WERI-Rb-1 (cell line): ENCODE measurements around the gene OBP2A.

Source experiments
- DNase-seq: peaks from one replicate; pipeline ENCODE4 v3.0.0-alpha.2; 2020
- H3K27ac ChIP-seq: fragments of 250-450 bp; sonication (Bioruptor Pico); 2 replicates; pipeline ENCODE4 v1.5.1; 2020; ENCODE audit warnings: mild to moderate bottlenecking, moderate library complexity
- H3K27me3 ChIP-seq: fragments of 250-450 bp; sonication (Bioruptor Pico); 2 replicates; pipeline ENCODE4 v1.5.1; 2021; ENCODE audit warnings: mild to moderate bottlenecking, low read depth, moderate library complexity; ENCODE audit not compliant: insufficient read depth, severe bottlenecking
- H3K36me3 ChIP-seq: fragments of 250-450 bp; sonication (Bioruptor Pico); 2 replicates; pipeline ENCODE4 v1.5.1; 2020; ENCODE audit warnings: mild to moderate bottlenecking, moderate library complexity
- H3K4me3 ChIP-seq: 2 replicates; pipeline ENCODE4 v1.5.1; 2011; ENCODE audit warnings: low read depth, mild to moderate bottlenecking, control low read depth, low read length
- H3K9me3 ChIP-seq: fragments of 250-450 bp; sonication (Bioruptor Pico); 2 replicates; pipeline ENCODE4 v1.5.1; 2021; ENCODE audit warnings: mild to moderate bottlenecking, moderate library complexity; ENCODE audit not compliant: severe bottlenecking
- TF ChIP-seq, protein P1 (sequence below): IDR thresholded peaks from 2 replicates; pipeline ENCODE4 v1.5.1; 2011; ENCODE audit warnings: low read depth, mild to moderate bottlenecking, control low read depth, inconsistent platforms, low read length

OBP2A gene

GRCh38 chr9:135568026-135568425, 22.1 kb downstream of the OBP2A start:
- Histone ChIP-seq H3K4me3 (no peak overlapping the region), H3K9me3 (peaks cover 13% of the 10 kb centered on the region), H3K27ac (no peak overlapping the region), H3K27me3 (peaks cover 2% of the 10 kb centered on the region), H3K36me3 (no peaks in the 10 kb centered on the region)
- DNase-seq = no peak
- TF ChIP-seq, protein P1, sequence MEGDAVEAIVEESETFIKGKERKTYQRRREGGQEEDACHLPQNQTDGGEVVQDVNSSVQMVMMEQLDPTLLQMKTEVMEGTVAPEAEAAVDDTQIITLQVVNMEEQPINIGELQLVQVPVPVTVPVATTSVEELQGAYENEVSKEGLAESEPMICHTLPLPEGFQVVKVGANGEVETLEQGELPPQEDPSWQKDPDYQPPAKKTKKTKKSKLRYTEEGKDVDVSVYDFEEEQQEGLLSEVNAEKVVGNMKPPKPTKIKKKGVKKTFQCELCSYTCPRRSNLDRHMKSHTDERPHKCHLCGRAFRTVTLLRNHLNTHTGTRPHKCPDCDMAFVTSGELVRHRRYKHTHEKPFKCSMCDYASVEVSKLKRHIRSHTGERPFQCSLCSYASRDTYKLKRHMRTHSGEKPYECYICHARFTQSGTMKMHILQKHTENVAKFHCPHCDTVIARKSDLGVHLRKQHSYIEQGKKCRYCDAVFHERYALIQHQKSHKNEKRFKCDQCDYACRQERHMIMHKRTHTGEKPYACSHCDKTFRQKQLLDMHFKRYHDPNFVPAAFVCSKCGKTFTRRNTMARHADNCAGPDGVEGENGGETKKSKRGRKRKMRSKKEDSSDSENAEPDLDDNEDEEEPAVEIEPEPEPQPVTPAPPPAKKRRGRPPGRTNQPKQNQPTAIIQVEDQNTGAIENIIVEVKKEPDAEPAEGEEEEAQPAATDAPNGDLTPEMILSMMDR = no peak

- no peak for DNase-seq
- Histone ChIP-seq H3K27ac (no peak overlapping the region), H3K27me3 (peaks cover 2% of the 10 kb centered on the region), H3K4me3 (no peak overlapping the region), H3K9me3 (peaks cover 13% of the 10 kb centered on the region), H3K36me3 (no peaks in the 10 kb centered on the region)
- TF ChIP-seq, protein P1 = no peak
These were observed 24.5 kb downstream of the OBP2A start for GRCh38 chr9:135570456-135570855.

DNA sequence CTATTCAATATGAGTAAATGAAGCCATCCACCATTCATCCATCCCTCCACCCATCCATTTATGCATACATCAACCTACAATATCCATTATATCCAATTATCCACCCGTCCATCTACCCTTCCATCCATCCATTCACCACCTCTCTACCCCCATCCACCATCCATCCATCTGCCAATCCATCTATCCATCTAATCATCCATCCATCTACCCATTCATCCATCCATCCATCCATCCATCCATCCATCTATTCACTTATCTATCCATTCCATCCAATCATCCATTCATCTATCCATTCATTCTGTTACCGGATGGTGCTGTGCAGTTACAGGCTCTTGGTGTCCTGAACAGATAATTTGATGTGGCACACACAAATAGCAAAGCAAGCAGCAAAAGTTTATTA, 26.3 kb downstream of the OBP2A start:
- H3K9me3 ChIP-seq = peaks cover 13% of the 10 kb centered on the region
- no peaks in the 10 kb centered on the region for H3K36me3 ChIP-seq
- no peak overlapping the region for H3K4me3 ChIP-seq
- H3K27ac ChIP-seq = no peak overlapping the region
- H3K27me3 ChIP-seq = peaks cover 2% of the 10 kb centered on the region
- TF ChIP-seq, protein P1 = no peak
- no peak for DNase-seq

- TF ChIP-seq, protein P1 = no peak
These were observed 27.2 kb downstream of the OBP2A start for GRCh38 chr9:135573124-135573523.

DNA sequence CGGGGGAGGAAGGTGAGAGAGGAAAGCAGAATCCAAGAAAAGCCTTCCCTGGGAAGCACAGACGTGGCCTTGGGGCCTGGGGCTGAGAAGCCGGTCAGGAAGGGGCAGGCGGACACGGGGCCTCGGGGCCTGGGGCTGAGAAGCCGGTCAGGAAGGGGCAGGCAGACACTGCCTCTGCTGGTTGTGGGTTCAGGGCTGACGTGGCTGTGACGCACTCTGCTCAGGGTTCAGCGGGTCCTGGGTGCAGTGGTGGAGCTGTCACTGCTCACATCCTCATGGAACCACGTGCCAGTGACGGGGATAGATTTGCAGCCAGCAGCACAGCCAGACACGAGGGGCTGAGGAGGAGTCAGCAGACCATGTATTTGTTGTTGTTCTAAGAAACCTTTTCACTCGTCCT, 28.4 kb downstream of the OBP2A start:
- H3K27ac ChIP-seq = no peak overlapping the region
- DNase-seq = no peak
- H3K27me3 ChIP-seq = peaks cover 2% of the 10 kb centered on the region
- H3K36me3 ChIP-seq = no peaks in the 10 kb centered on the region
- H3K4me3 ChIP-seq = no peak overlapping the region
- peaks cover 6% of the 10 kb centered on the region for H3K9me3 ChIP-seq
- TF ChIP-seq, protein P1 = no peak

More at GRCh38 chr9:135573124-135573523, 27.2 kb downstream of the OBP2A start:
- Histone ChIP-seq H3K9me3 (peaks cover 13% of the 10 kb centered on the region), H3K4me3 (no peak overlapping the region), H3K27me3 (peaks cover 2% of the 10 kb centered on the region), H3K27ac (no peak overlapping the region), H3K36me3 (no peaks in the 10 kb centered on the region)
- no peak for DNase-seq

DNA sequence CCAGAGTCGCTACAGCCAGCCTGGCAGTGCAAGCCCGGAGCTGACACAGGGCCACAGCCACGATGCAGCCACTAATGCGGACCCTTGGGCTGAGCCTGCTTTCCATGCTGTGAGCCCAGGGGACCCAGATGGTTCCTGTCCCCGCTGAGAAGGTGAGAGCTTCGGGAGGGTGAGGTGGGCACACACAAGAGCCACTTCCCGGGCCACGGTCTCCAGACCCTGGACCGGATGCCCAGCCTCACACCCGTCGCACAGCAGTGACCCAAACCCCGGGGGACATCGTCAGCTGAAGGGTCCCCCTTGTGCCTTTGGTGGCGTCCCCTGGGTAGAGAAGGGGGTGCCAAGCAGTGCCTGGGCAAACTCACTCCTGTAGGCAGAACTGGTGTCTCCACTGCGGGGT, 29.0 kb downstream of the OBP2A start:
- H3K9me3 ChIP-seq = no peaks in the 10 kb centered on the region
- TF ChIP-seq, protein P1 = no peak
- no peak overlapping the region for H3K27ac ChIP-seq
- no peaks in the 10 kb centered on the region for H3K36me3 ChIP-seq
- H3K4me3 ChIP-seq = no peak overlapping the region
- peaks cover 2% of the 10 kb centered on the region for H3K27me3 ChIP-seq
- DNase-seq = no peak
